Measurements from ENCODE around the gene NARF. TPM values are rescaled to one million over a fixed set of nuclear protein-coding genes. Genes with fewer than 3 reads are reported as not detected.

NARF gene
- total and polyA plus RNA-seq, 2 of the 8 experiments (the other 6 are each of a cell fraction or from before 2014, with no cell fraction given), result 97.4 to 131 TPM

DNA sequence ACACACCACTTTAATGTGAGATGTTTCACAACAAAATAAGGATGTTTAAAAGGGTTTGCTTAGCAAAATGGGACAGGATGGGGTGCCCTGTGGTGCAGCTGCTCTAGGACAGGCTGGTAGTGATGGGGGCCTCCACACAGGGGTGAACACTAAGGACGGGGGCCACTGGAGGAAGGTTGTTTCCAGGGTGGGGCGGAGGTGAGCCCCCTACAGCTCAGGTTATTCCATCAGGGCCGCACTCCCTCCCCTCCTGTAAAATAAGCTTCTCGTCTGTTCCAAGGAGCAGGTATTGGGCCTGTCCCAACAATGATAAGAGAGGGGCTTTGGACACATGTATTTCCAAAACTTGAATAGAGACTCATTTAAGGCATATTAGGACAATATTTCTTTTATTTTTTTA is 42.3 kb upstream of the NARF start:
- 80% methylated on average over 4 of the region's 4 CpGs; no CpG with 5 or more reads in 1 of the 2 experiments for WGBS, 2 experiments (ENCODE audit: extremely low coverage in 1 of 2, insufficient coverage in 1 of 2, insufficient read length in 1 of 2, insufficient replicate concordance in 2 of 2, low coverage in 1 of 2, low lambda C conversion rate in 2 of 2, missing lambda C conversion rate in 1 of 2)
- no peaks in the 10 kb centered on the region for H3K9me3 ChIP-seq (ENCODE audit: insufficient read depth in 2 of 2, low read depth in 1 of 2, low read length in 1 of 2)
- no peak overlapping the region for H3K9ac ChIP-seq (replicated peaks in 1 of 4; ENCODE audit: extremely low read depth in 1 of 4, low read depth in 3 of 4, low read length in 3 of 4)
- H3K36me3 ChIP-seq (ENCODE audit: control insufficient read depth in 2 of 4, insufficient read depth in 4 of 4, low read length in 3 of 4), result peaks cover 0 to 2% (median 0%) of the 10 kb centered on the region in 4 experiments; a peak in 1 of 8 replicates
- no peak overlapping the region for H3K23ac ChIP-seq (ENCODE audit: insufficient read length)
- ChIA-PET CTCF (ENCODE audit: partially characterized antibody) (interaction anchor here (0.6 to 2.1 kb wide), 7 partner anchors 8 to 126 kb away, joined by 3 to 6 read pairs (median 3); no protein-coding TSS in a partner anchor), POLR2A (ENCODE audit: partially characterized antibody) (no interaction called here)
- H3K23me2 ChIP-seq (ENCODE audit: low read depth, low read length), result peaks cover 6% of the 10 kb centered on the region
- H2BK12ac ChIP-seq (ENCODE audit: low read depth, low read length), result no peak overlapping the region
- no peak overlapping the region for H3K14ac ChIP-seq (ENCODE audit: insufficient read length)
- H3K79me1 ChIP-seq (ENCODE audit: low read depth, low read length), result peaks cover 2% of the 10 kb centered on the region; the same call in 1 of the 2 replicates
- no peak overlapping the region for H2BK5ac ChIP-seq (ENCODE audit: low read depth, low read length)
- no peak overlapping the region for H4K8ac ChIP-seq (ENCODE audit: extremely low read depth, insufficient read depth, low read length)
- no peak overlapping the region for H3K27ac ChIP-seq (ENCODE audit: low read depth, low read length)
- no peak overlapping the region for H3K56ac ChIP-seq (replicated peaks; ENCODE audit: insufficient read length, low read depth, low read length)
- H2AFZ ChIP-seq (ENCODE audit: low read length), result no peak overlapping the region
- no peak overlapping the region for H3K4ac ChIP-seq (replicated peaks; ENCODE audit: insufficient read length, low read depth, low read length)
- TF ChIP-seq HDAC6 (IDR thresholded peaks at IDR 0.05; ENCODE audit: low read depth, low read length) (no peak), TAF7 (optimal IDR thresholded peaks at IDR 0.05; ENCODE audit: borderline replicate concordance, low read depth, low read length) (no peak), TBP (IDR thresholded peaks at IDR 0.05; ENCODE audit: low read depth, low read length) (no peak), HDAC2 (IDR thresholded peaks at IDR 0.05; ENCODE audit: borderline replicate concordance in 1 of 2, low read depth in 2 of 2, low read length in 2 of 2) (no peak), SP4 (IDR thresholded peaks at IDR 0.05; ENCODE audit: low read length) (no peak), CBX8 (IDR thresholded peaks at IDR 0.05; ENCODE audit: borderline replicate concordance, low read depth, low read length) (no peak), SP1 (IDR thresholded peaks at IDR 0.05; ENCODE audit: low read depth, low read length) (no peak), SUZ12 (IDR thresholded peaks at IDR 0.05; ENCODE audit: low read length) (no peak), RFX5 (IDR thresholded peaks at IDR 0.05; ENCODE audit: borderline replicate concordance, low read depth, low read length) (no peak)
- TF ChIP-seq, protein P1, sequence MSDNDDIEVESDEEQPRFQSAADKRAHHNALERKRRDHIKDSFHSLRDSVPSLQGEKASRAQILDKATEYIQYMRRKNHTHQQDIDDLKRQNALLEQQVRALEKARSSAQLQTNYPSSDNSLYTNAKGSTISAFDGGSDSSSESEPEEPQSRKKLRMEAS (IDR thresholded peaks at IDR 0.05), result no peak
- FAIRE-seq (no peak), DNase-seq (ENCODE audit: low read depth in 1 of 2, low spot score in 2 of 2) (no peak)
- H3K27me3 ChIP-seq (replicated peaks in 1 of 4; ENCODE audit: control insufficient read depth in 3 of 4, extremely low read depth in 1 of 4, insufficient read depth in 3 of 4, low read length in 3 of 4), result no peaks in the 10 kb centered on the region
- H2AK5ac ChIP-seq (ENCODE audit: low read depth, low read length), result no peak overlapping the region
- no peak overlapping the region for H3K4me3 ChIP-seq (ENCODE audit: extremely low read depth in 1 of 4, insufficient read depth in 2 of 4, low read depth in 3 of 4, low read length in 4 of 4)
- H2BK120ac ChIP-seq (replicated peaks; ENCODE audit: low read depth, low read length), result no peak overlapping the region
- H3K18ac ChIP-seq (ENCODE audit: extremely low read depth, low read length), result no peak overlapping the region
- H2BK15ac ChIP-seq (ENCODE audit: low read length), result no peak overlapping the region
- H4K5ac ChIP-seq (ENCODE audit: insufficient read length, low read depth, low read length), result no peak overlapping the region
- H4K91ac ChIP-seq (replicated peaks; ENCODE audit: insufficient read length, low read length), result no peak overlapping the region
- H3K4me1 ChIP-seq (replicated peaks in 1 of 4; ENCODE audit: control insufficient read depth in 3 of 4, insufficient read depth in 4 of 4, low read length in 3 of 4), result peaks cover 0 to 3% (median 1%) of the 10 kb centered on the region in 4 experiments; a peak in 4 of 7 replicates
- H3K4me2 ChIP-seq (ENCODE audit: insufficient read depth in 1 of 2, low read depth in 2 of 2, low read length in 2 of 2), result no peak overlapping the region
- peaks cover 5 to 9% of the 10 kb centered on the region in 2 experiments for H4K20me1 ChIP-seq (replicated peaks in 1 of 2; ENCODE audit: control insufficient read depth in 1 of 2, insufficient read depth in 2 of 2, low read length in 2 of 2)
- no peaks in the 10 kb centered on the region for H3K79me2 ChIP-seq (ENCODE audit: control insufficient read depth in 1 of 2, insufficient read depth in 2 of 2, low read length in 2 of 2)
- no peak overlapping the region for H2BK20ac ChIP-seq (ENCODE audit: low read length)
